ENCODE data around the gene SAMM50.

GRCh38 chr22:43995798-43996169 is 40.5 kb downstream of the SAMM50 start:
- no peak for TF ChIP-seq EZH2 (IDR thresholded peaks at IDR 0.05; ENCODE audit: insufficient read depth, poor library complexity, severe bottlenecking)
- TF ChIP-seq EZH2phosphoT487 (IDR thresholded peaks at IDR 0.05; ENCODE audit: insufficient read depth, low read depth) = no peak

All from GM23248 (cell line).